Endodermal cell (in vitro differentiated cells): ENCODE data around the gene CFAP161. TPM values are rescaled to one million over a fixed set of nuclear protein-coding genes. Genes with fewer than 3 reads are reported as not detected.

ENCODE experiments used
- DNase-seq: peaks from one replicate; pipeline ENCODE4 v3.0.0-alpha.2; 2017
- H3K27ac ChIP-seq: 2 replicates; pipeline ENCODE4 v1.5.1; 2013; ENCODE audit warnings: mild to moderate bottlenecking, low read depth, low read length, moderate library complexity
- H3K27me3 ChIP-seq: 2 replicates; pipeline ENCODE4 v1.6.1; 2013; ENCODE audit warnings: mild to moderate bottlenecking, low read length, moderate library complexity; ENCODE audit not compliant: insufficient read depth, control insufficient read depth, poor library complexity, severe bottlenecking
- H3K36me3 ChIP-seq: 2 replicates; pipeline ENCODE4 v1.7.0; 2013; ENCODE audit warnings: mild to moderate bottlenecking, low read length, moderate library complexity; ENCODE audit not compliant: control insufficient read depth, insufficient read depth
- H3K4me1 ChIP-seq: one replicate; pipeline ENCODE4 v1.7.0; 2013; ENCODE audit warnings: low read length; ENCODE audit not compliant: control insufficient read depth, insufficient read depth
- H3K4me3 ChIP-seq: 2 replicates; pipeline ENCODE4 v1.5.1; 2013; ENCODE audit warnings: mild to moderate bottlenecking, low read length, moderate library complexity
- H3K9ac ChIP-seq: 2 replicates; pipeline ENCODE4 v1.6.1; 2013; ENCODE audit warnings: mild to moderate bottlenecking, low read length, moderate library complexity; ENCODE audit not compliant: poor library complexity, severe bottlenecking; ENCODE audit errors: extremely low read depth
- H3K9me3 ChIP-seq: 2 replicates; pipeline ENCODE4 v1.6.1; 2013; ENCODE audit warnings: mild to moderate bottlenecking, low read length, moderate library complexity; ENCODE audit not compliant: control insufficient read depth
- H3K27ac Mint-ChIP-seq: 2 replicates; pipeline ENCODE4 v1.8.0; 2020; ENCODE audit warnings: mixed read lengths
- H3K27me3 Mint-ChIP-seq: 2 replicates; pipeline ENCODE4 v1.8.0; 2021; ENCODE audit warnings: mild to moderate bottlenecking, mixed read lengths; ENCODE audit not compliant: insufficient read depth
- H3K36me3 Mint-ChIP-seq: 2 replicates; pipeline ENCODE4 v1.8.0; 2020; ENCODE audit warnings: low read depth, mixed read lengths
- H3K4me1 Mint-ChIP-seq: 2 replicates; pipeline ENCODE4 v1.8.0; 2020; ENCODE audit warnings: mixed read lengths
- H3K4me3 Mint-ChIP-seq: 2 replicates; pipeline ENCODE4 v1.8.0; 2020; ENCODE audit warnings: mild to moderate bottlenecking, moderate library complexity, mixed read lengths
- H3K9me3 Mint-ChIP-seq: 2 replicates; pipeline ENCODE4 v1.8.0; 2020; ENCODE audit warnings: mild to moderate bottlenecking, mixed read lengths
- CTCF ChIP-seq: fragments of 200-600 bp; sonication (generic); conservative IDR thresholded peaks from 2 replicates; pipeline ENCODE4 v1.5.0; 2021; ENCODE audit warnings: antibody characterized with exemption, mild to moderate bottlenecking
- WGBS, 2 experiments: methylation state at CpG; one replicate each; pipeline versions ENCODE4 v1.1.5 to v1.1.7; 2013; ENCODE audit warnings: missing lambda C conversion rate in 2 of 2, mixed read lengths in 1 of 2; ENCODE audit not compliant: insufficient coverage in 1 of 2, insufficient read length in 1 of 2; 5-methylcytosine and 5-hydroxymethylcytosine counted together
- total RNA-seq, 2 donors: library from RNA; stranded (reverse); fragmentation: NEBNext Ultra II Directional in 1 of 2; extraction: Animal tissue kit (Norgen Biotek cat#: 25700) in 1 of 2; gene quantifications; 2 replicates in 1 of 2; 3 replicates in 1 of 2; pipeline ENCODE4 v1.2.1, GENCODE V29; 2021

CFAP161 gene
- total RNA-seq, 2 donors from 2014 or later, result not detected

DNA sequence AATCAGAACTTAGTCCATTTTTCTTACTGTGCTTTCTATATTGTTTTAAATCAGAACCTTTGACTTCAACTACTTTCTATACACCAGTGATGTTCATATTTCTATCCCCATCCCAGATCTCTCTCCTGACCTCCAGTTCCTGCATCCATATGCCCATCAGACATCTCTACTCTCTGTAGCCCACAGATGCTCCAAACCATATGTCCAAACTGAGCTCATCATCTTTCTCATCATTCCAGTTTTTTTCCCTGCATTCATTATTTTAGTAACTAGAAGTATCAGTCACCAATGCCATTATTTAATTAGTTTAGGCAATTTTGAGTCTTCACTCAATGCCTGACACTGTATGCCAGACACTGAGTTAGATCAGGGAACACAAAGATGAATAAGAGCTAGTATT lies 37.2 kb downstream of the CFAP161 start:
- Mint-ChIP-seq H3K36me3 (no peaks in the 10 kb centered on the region), H3K27ac (no peak overlapping the region), H3K4me1 (no peaks in the 10 kb centered on the region), H3K4me3 (no peak overlapping the region), H3K9me3 (no peaks in the 10 kb centered on the region), H3K27me3 (peaks cover 3% of the 10 kb centered on the region)
- Histone ChIP-seq H3K9me3 (no peaks in the 10 kb centered on the region), H3K27ac (no peak overlapping the region), H3K36me3 (no peaks in the 10 kb centered on the region), H3K9ac (no peak overlapping the region), H3K4me3 (no peak overlapping the region), H3K27me3 (peaks cover 9% of the 10 kb centered on the region), H3K4me1 (no peaks in the 10 kb centered on the region)
- no peak for TF ChIP-seq CTCF
- no peak for DNase-seq

DNA sequence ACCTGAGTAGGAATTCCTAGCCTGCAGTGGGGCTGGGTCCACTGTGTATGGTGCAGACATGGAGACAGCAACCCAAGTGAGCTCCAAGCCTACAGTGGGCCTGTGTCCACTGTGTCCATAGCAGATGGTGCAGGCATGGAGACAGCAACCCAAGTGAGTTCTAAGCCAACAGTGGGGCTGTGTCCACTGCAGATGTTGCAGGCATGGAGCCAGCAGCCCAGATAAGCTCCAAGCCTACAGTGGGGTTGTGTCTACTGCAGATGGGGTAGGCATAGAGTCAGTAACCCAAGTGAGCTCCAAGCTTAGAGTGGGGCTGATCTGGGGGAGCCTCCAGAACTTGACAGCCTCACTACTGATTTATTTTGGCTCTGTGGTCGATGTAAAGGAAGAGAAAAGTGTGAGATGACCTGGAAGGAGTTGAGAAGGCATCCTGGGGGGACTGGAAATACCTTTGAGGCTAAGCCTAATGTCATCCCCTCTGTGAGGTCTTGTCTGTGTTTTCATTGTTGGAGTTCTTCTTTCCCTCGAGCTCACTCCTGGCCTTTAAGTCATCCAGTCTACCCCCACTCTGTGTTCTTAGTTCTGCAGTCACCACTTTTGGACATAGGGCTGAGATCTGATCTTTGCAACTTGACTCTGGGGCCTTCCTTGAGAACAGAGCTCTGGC lies 40.2 kb downstream of the CFAP161 start:
- Histone ChIP-seq H3K27me3 (peaks cover 9% of the 10 kb centered on the region), H3K9ac (no peak overlapping the region), H3K36me3 (no peaks in the 10 kb centered on the region), H3K27ac (no peak overlapping the region), H3K4me1 (no peaks in the 10 kb centered on the region), H3K9me3 (no peaks in the 10 kb centered on the region), H3K4me3 (no peak overlapping the region)
- H3K9me3 Mint-ChIP-seq, result no peaks in the 10 kb centered on the region
- no peak for DNase-seq
- WGBS, 2 experiments, result 33 to 71% methylated on average over 1 to 2 of the region's 2 CpGs
- no peak overlapping the region for H3K27ac Mint-ChIP-seq
- H3K27me3 Mint-ChIP-seq, result peaks cover 3% of the 10 kb centered on the region
- H3K4me1 Mint-ChIP-seq, result no peaks in the 10 kb centered on the region
- no peak overlapping the region for H3K4me3 Mint-ChIP-seq
- TF ChIP-seq CTCF, result no peak
- no peaks in the 10 kb centered on the region for H3K36me3 Mint-ChIP-seq

- Histone ChIP-seq H3K9ac (no peak overlapping the region), H3K4me3 (no peak overlapping the region), H3K4me1 (no peaks in the 10 kb centered on the region), H3K27me3 (peaks cover 9% of the 10 kb centered on the region), H3K27ac (no peak overlapping the region), H3K9me3 (no peaks in the 10 kb centered on the region), H3K36me3 (no peaks in the 10 kb centered on the region)
- DNase-seq, result no peak
- no peaks in the 10 kb centered on the region for H3K36me3 Mint-ChIP-seq
- TF ChIP-seq CTCF, result peak; percentile 52
- no peaks in the 10 kb centered on the region for H3K9me3 Mint-ChIP-seq
- 89 to 100% methylated on average over 1 of the region's 1 CpG for WGBS, 2 experiments
- H3K27me3 Mint-ChIP-seq, result peaks cover 3% of the 10 kb centered on the region
- H3K4me3 Mint-ChIP-seq, result no peak overlapping the region
- H3K4me1 Mint-ChIP-seq, result no peaks in the 10 kb centered on the region
- H3K27ac Mint-ChIP-seq, result no peak overlapping the region
These were observed 40.8 kb downstream of the CFAP161 start for GRCh38 chr15:81174792-81175327.
